Pancreas (tissue), 10 donors: ENCODE measurements around the gene TENM4. TPM values are rescaled to one million over a fixed set of nuclear protein-coding genes. Genes with fewer than 3 reads are reported as not detected.
A peak's percentile ranks its signal among the peaks of the same experiment; 100 is the strongest.

Experiments used
- ATAC-seq, 4 donors: fragments of 200-7000 bp; cut with Tn5 transposase; one replicate each; pipeline versions ENCODE4 v1.8.0 to v1.9.1; 2020; ENCODE audit warnings: mild to moderate bottlenecking in 4 of 4, moderate library complexity in 4 of 4
- DNase-seq, 6 donors: peaks; one replicate each; pipeline ENCODE4 v3.0.0-alpha.2; 2020
- FAIRE-seq: peaks from 2 replicates; lab custom pipeline; 2012; peaks lifted over from hg19 to GRCh38; lab: Jason Lieb, UNC
- H3K27ac ChIP-seq, 4 donors: fragments of 200-600 bp; sonication (generic); 1 replicate in 3 of 4; 2 replicates in 1 of 4; pipeline versions ENCODE4 v1.5.0 to v1.8.0; 2020
- H3K27me3 ChIP-seq, 4 donors: fragments of 200-600 bp; one replicate each; pipeline ENCODE4 v1.8.0; 2021
- H3K36me3 ChIP-seq, 3 donors: fragments of 200-600 bp; sonication (generic) in 1 of 3; one replicate each; pipeline versions ENCODE4 v1.5.0 to v1.8.0; 2020 to 2021
- H3K4me1 ChIP-seq, 3 donors: fragments of 200-600 bp; one replicate each; pipeline ENCODE4 v1.8.0; 2021
- H3K4me3 ChIP-seq, 4 donors: fragments of 200-600 bp; sonication (generic) in 2 of 4; one replicate each; pipeline versions ENCODE4 v1.5.0 to v1.8.0; 2020 to 2021
- H3K9me3 ChIP-seq, 4 donors: fragments of 200-600 bp; one replicate each; pipeline ENCODE4 v1.8.0; 2021
- CTCF ChIP-seq, 4 donors: fragments of 200-600 bp; sonication (generic) in 3 of 4; IDR thresholded peaks; one replicate each; pipeline versions ENCODE4 v1.5.0 to v1.8.0; 2021; ENCODE audit warnings: antibody characterized with exemption in 4 of 4
- WGBS, 2 donors: extraction: QIAGEN DNeasy Blood & Tissue Kit; methylation state at CpG; one replicate each; pipeline ENCODE4 v1.1.7; 2013; 5-methylcytosine and 5-hydroxymethylcytosine counted together
- intact Hi-C, 3 donors: fragments of 100-400 bp; cut with DNase I; formaldehyde crosslinking; loops; one replicate each; pipeline versions ENCODE4 v1.11.1 to v1.14.2; 2022
- polyA plus RNA-seq, 2 donors: library from polyadenylated mRNA; stranded (reverse); fragments of 200-250 nt; gene quantifications; one replicate each; pipeline ENCODE4 v1.2.3, GENCODE V29; 2013
- total RNA-seq, 6 donors: library from RNA; stranded (reverse); fragmentation: NEBNext Ultra II Directional in 4 of 6; extraction: Animal tissue kit (Norgen Biotek cat#: 25700) in 4 of 6; gene quantifications; one replicate each; pipeline versions ENCODE4 v1.2.1 to v1.2.4, GENCODE V29; 2021 to 2023
- donor health status: healthy with polysubstance abuse.
- donor health status: DM: no; HTN: no; CAD: no; lungs with moderate emphysema.
- donor health status: DM: no; HTN: no; CAD: no.
- donor health status: control.
- donor health status: control.
- donor health status: Bipolar disorder and iron deficiency.
- donor health status: DM: yes; HTN: yes; CAD: no.
- donor health status: DM: no; HTN: no; CAD: no.
- donor health status: DM: no; HTN: no; CAD: no.
- donor health status: DM: yes; HTN: yes; CAD: no.

The TENM4 gene
- total and polyA plus RNA-seq, 8 donors = 0.37 to 6.8 (median 1.3) TPM

DNA sequence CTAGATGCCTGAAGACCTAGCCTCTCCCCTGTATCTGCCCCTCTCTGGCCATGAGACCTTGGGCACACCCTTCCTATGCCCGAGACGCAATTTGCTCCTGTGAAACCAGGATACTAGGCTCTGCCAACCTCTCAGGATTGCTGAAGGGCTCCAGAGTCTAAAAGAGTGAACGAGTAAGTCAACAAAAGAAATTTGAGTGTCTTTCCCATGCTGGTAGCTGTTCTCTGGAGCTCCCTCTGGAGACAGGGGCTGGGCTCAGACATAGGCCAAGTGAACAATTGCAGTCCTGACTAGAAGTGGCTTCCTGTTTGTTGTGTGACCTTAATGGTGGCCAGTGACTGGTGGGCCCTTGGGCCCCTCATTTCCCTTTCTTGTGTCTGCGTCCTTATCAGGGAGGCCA lies 677.2 kb downstream of the TENM4 start:
- intact Hi-C loops = no loop called here

GRCh38 chr11:78762105-78762504 lies 678.7 kb downstream of the TENM4 start:
- DNase-seq (no peak), FAIRE-seq (no peak), ATAC-seq (no peak)
- Histone ChIP-seq H3K27me3 (no peaks in the 10 kb centered on the region), H3K27ac (no peak overlapping the region), H3K4me1 (no peaks in the 10 kb centered on the region), H3K4me3 (no peak overlapping the region), H3K36me3 (no peaks in the 10 kb centered on the region), H3K9me3 (no peaks in the 10 kb centered on the region)
- intact Hi-C loops = no loop called here
- TF ChIP-seq CTCF (IDR thresholded peaks at IDR 0.05) = no peak
- WGBS, 2 donors = 89 to 91% methylated on average over 3 of the region's 3 CpGs

More for the DNA sequence above, 677.2 kb downstream of the TENM4 start:
- TF ChIP-seq CTCF (IDR thresholded peaks at IDR 0.05) = no peak
- WGBS, 2 donors = 84 to 89% methylated on average over 4 of the region's 4 CpGs
- H3K9me3 ChIP-seq = no peaks in the 10 kb centered on the region
- no peaks in the 10 kb centered on the region for H3K36me3 ChIP-seq
- H3K27me3 ChIP-seq = no peaks in the 10 kb centered on the region
- DNase-seq = no peak
- no peak overlapping the region for H3K27ac ChIP-seq
- no peak for FAIRE-seq
- no peak for ATAC-seq
- H3K4me3 ChIP-seq = no peak overlapping the region
- H3K4me1 ChIP-seq = no peaks in the 10 kb centered on the region

DNA sequence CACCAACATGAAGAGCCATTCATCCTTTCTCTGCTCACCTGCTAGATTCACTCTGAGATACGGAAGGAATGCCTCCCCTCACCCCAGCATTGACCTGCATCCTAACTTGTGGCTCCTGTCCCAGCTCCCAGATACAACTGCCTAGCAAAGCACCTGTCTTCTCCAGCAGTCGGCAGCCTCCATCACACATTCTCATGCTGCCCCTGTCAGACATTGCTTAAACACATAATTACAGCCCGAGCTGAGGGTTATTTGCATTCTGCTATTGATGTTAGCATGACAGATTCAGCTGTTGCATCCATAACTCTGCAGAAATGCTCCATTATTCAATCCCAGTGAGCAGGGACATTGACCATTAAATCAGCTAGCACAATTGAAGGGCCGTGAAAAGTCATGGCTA lies 681.8 kb downstream of the TENM4 start:
- FAIRE-seq (no peak), DNase-seq (no peak), ATAC-seq (no peak)
- Histone ChIP-seq H3K27me3 (no peaks in the 10 kb centered on the region), H3K36me3 (no peaks in the 10 kb centered on the region), H3K27ac (no peak overlapping the region), H3K4me3 (no peak overlapping the region), H3K4me1 (no peaks in the 10 kb centered on the region), H3K9me3 (no peaks in the 10 kb centered on the region)
- whole genome bisulfite sequencing, 2 donors = 38 to 43% methylated on average over 4 of the region's 4 CpGs
- intact Hi-C loops = no loop called here
- TF ChIP-seq CTCF (IDR thresholded peaks at IDR 0.05) = no peak

DNA sequence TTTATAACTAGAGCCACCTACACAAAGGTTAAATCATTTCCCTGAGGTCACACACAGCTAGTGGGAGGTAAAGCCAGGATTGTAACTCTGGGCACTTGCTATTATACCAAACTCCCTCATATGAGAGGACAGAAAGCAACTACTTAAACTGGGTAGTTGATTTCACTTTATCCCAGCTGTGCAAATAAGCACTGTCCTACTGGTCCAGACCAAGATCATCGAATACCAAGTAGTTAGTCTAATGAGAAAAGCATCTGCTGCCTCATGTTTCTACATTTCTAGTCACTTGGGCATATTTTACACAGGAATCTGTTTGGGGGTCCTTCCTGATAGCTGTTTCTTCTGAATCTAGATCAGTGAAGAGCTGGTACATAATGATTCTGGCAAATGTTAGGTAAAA lies 687.5 kb downstream of the TENM4 start:
- no peak for DNase-seq
- 42 to 66% methylated on average over 1 of the region's 1 CpG for WGBS, 2 donors
- intact Hi-C loops = no loop called here
- Histone ChIP-seq H3K36me3 (no peaks in the 10 kb centered on the region), H3K27ac (no peak overlapping the region), H3K9me3 (no peaks in the 10 kb centered on the region), H3K4me1 (no peaks in the 10 kb centered on the region), H3K27me3 (no peaks in the 10 kb centered on the region), H3K4me3 (no peak overlapping the region)
- no peak for ATAC-seq
- TF ChIP-seq CTCF (IDR thresholded peaks at IDR 0.05) = no peak
- FAIRE-seq = no peak

- Histone ChIP-seq H3K36me3 (no peaks in the 10 kb centered on the region), H3K9me3 (no peaks in the 10 kb centered on the region), H3K4me3 (no peak overlapping the region), H3K27ac (no peak overlapping the region), H3K27me3 (no peaks in the 10 kb centered on the region), H3K4me1 (no peaks in the 10 kb centered on the region)
- DNase-seq = no peak
- 39 to 49% methylated on average over 2 of the region's 2 CpGs for WGBS, 2 donors
- TF ChIP-seq CTCF (IDR thresholded peaks at IDR 0.05) = no peak
- ATAC-seq = peak in 1 of 4 donors; percentile 19
- no peak for FAIRE-seq
- intact Hi-C loops = no loop called here
These were observed 688.3 kb downstream of the TENM4 start for GRCh38 chr11:78752494-78752893.
